NCI-H146 treated with DMSO at 0.1 percent for 48 hours (cell line): ENCODE data around the gene MBD3.
"Not testable (repeated sequence)": the region's sequence is repeated elsewhere in the genome, so short reads cannot be mapped to it uniquely, and the experiment has no call there.

Experiments
- DNase-seq: peaks from one replicate; lab custom pipeline; 2025; ENCODE audit not compliant: unreplicated experiment; lab: John Stamatoyannopoulos, UW

Gene MBD3, protein sequence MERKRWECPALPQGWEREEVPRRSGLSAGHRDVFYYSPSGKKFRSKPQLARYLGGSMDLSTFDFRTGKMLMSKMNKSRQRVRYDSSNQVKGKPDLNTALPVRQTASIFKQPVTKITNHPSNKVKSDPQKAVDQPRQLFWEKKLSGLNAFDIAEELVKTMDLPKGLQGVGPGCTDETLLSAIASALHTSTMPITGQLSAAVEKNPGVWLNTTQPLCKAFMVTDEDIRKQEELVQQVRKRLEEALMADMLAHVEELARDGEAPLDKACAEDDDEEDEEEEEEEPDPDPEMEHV

DNA sequence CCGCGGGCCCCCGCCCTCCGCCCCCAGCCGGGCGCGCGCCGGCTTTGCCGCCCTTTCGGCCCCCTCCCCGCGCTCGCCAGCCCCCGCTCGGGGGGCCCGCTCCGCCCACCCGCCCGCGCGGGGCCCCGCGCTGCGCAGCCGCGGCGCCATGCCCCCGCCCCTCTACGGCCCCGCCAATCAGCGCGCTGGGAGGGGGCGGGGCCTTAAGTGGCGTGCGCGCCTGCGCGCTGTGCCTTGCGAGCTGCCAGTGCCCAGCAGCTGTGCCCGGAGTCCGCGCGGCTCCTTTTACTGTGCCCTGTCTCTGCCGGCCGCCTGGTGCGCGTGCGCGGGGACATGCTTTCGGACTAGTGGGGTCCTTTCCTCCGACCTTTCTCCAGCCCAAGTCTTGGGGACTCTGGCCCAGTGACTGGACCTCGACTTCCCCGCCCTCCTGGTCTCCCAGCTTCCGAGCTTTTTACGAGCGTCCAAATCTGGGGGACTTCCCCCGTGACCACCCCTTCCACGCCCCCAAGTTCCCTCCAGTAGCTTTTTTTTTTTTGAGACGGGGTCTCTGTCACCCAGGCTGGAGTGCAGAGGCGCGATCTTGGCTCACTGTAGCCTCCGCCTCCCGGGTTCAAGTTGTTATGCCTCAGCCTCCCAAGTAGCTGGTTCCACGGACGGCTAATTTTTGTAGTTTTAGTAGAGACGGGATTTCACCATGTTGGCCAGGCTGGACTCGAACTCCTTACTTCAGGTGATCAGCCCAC lies at the start of gene MBD3:
Gene MBD3, minus strand, starts transcription at position 111 of the 746 bp plus-strand sequence. CDS start 234 bp downstream, outside the sequence.
- peak; percentile 53 for DNase-seq

- not testable (repeated sequence) for DNase-seq
These were observed 48.3 kb upstream of the MBD3 start for GRCh38 chr19:1640893-1641448.

- DNase-seq, result no peak
These were observed 43.9 kb upstream of the MBD3 start for GRCh38 chr19:1636325-1637236.

GRCh38 chr19:1634938-1635243 lies 42.2 kb upstream of the MBD3 start:
- DNase-seq, result no peak

DNA sequence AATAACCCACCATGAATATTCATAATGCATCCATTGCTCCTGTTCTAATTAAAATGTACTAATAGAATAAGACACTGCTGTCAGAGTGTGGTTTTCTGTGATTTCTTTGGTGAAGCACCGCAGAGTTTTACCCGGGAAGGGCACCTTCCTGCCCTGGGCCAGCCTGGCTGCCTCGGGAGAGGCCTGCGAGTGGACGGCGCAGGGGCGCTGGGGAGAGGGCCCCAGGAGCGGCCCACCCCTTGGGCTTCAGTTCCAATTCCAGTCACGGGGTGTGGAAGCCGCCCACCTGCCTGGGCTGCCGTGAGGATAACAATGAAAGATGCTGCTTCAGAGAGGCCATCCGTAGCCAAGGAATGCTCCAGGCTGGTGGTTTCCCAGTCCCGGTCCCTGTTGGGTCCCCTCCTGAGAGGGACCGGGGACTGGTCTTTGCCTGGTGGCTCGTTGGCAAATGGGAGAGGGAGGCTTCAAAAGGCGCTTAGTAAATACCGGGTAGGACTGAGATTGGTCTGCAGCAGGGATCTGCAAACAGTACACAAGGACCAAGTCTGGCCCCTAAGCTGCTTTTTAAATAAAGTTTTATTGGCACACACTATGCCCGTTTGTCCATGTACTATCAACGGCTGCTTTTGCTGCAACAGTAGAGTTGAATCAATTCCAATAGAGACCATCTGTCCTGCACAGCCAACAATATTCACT lies 41.7 kb upstream of the MBD3 start:
- no peak for DNase-seq

DNA sequence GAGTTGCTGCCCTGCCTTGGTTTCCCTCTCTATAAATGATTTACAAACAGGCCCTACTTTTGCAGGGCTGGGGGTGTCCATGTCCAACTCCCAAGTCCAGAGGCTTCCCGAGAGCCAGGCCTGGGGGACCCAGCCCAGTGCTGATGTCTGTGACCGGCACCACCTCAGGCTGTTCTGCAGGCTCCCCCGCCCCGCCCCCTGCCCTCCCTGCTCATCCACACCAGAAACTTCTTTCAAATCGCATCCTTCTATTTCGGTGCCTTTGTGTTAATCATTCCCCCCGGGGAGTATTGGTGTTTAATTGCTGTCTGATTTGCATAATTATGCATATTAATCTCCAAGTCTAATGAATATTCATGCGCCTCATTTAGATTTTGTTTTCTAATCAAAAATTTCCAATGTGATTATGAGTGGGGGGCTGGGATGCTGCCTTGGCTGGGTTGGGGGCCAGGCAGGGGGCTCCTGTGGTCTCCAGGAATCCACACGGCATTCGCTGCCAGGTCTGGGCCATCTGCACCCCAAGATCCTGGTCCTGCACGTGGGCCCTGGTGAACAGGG lies 40.7 kb upstream of the MBD3 start:
- no peak for DNase-seq

- DNase-seq, result no peak
These were observed 40.0 kb upstream of the MBD3 start for GRCh38 chr19:1632462-1633268.

DNA sequence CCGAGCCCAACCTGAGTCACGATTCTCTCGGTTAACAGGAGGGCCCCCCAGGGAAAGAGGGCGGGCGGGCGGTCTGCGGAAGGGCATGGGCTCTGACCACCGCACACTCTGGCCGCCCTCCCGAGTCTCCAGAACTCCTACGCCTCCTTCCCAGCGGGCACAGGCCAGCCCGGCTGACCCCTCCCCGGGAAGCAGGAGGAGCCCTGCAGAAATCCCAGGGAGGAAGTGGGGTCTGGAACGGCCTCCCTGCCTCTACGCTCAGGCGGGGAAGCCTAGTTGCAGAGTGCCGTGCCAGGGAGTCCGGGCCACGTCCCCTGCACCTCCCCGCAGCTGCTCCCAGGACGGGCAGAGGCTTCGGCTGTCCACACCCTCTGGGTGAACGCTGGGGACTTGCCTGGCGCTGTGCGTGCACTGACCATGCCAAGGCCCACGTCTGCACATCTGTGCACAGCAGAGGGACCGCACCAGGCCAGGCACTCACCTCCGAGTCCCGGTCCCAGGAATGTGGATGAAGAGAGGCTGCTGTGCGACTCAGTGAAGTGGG lies 39.0 kb upstream of the MBD3 start:
- DNase-seq, result no peak

- no peak for DNase-seq
These were observed 38.1 kb upstream of the MBD3 start for GRCh38 chr19:1630811-1631210.

- DNase-seq, result no peak
These were observed 37.3 kb upstream of the MBD3 start for GRCh38 chr19:1630012-1630411.

GRCh38 chr19:1629256-1629808 lies 36.7 kb upstream of the MBD3 start:
- no peak for DNase-seq

DNA sequence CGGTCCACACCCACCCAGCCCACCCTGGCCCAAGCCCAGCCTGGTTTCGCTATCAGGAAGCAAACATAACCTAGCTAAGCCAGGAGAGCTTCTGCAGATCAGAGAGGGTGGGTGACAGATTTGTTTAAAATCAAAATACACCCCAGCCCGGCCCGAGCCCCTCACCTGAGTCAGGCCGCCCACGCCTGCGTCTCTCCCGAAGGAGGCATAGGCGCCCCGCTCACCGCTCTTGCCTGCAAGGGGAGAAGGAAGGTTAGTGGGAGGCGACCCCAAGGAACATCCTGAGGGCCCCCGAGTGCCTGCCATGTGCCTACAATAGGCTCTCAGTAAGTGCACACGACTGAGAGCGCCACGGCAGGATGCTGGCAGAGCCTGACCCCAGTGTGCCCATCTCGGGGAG lies 34.5 kb upstream of the MBD3 start:
- DNase-seq, result no peak

DNA sequence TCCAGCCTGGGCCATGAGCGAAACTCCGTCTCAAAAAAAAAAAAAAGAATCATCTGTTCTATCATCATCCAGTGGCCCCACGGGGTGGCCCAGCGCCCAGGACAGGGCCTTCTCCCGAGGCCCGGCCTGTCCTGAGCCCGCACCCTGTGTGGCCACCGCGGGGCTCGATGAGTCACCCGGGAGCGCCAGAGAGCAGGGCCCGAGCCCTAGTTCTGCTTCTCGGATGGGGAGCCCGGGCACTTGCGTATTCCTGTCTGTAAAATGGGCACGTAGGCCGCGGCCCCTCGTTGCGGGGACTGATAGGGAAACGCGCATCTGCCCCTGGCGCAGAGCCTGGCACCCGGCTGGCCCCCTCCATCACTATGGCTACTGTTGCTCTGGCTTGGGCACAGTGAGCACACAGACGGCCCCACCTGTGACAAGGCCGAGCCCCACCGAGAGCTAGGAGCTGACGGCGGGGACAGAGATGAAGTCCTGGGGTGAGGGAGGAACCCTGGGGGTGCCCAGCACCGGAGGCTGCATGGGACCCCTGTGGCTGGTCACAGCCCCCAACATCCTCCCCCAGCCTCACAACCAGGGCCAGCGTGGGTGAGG lies 33.8 kb upstream of the MBD3 start:
- no peak for DNase-seq

DNA sequence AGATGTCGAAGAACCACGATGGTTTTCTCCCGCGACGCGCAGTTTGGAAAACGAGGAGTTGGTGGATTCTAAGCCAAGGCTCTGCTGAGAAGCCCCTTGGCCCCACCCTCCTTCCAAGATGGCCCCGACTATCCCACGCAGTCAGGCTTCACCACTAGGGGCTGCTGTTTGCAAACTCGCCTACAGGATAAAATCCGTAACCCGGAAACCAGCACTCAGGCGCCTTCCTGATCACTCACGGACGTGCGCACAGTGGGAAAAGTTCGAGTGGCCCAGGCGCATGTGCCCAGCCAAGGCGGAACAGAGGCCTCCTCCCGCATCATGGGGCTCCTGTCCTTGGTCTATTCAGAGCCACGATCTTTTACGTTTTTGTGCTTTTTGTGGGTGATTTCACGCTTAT lies 31.8 kb upstream of the MBD3 start:
- no peak for DNase-seq

- DNase-seq, result no peak
These were observed 29.9 kb upstream of the MBD3 start for GRCh38 chr19:1622541-1622940.

DNA sequence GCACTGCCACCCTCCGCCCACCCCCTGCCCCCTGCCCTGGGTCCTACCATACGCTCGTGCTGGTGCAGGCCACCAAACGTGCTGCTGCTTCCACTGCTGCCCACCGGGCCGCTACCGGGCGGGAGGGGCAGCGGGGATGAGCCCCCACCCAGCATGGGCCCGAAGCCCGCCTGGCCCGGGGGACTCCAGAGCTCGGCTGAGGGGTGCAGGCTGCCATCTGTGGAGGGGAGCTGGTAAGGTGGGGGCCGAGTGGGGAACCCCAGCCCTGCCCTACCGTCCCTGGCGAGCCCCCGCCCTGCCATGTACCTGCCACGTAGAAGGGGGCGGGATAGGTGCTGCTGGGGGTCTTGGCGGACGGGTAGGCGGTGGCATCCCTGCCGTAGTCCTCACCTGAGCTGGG lies 29.3 kb upstream of the MBD3 start:
- DNase-seq, result no peak

DNA sequence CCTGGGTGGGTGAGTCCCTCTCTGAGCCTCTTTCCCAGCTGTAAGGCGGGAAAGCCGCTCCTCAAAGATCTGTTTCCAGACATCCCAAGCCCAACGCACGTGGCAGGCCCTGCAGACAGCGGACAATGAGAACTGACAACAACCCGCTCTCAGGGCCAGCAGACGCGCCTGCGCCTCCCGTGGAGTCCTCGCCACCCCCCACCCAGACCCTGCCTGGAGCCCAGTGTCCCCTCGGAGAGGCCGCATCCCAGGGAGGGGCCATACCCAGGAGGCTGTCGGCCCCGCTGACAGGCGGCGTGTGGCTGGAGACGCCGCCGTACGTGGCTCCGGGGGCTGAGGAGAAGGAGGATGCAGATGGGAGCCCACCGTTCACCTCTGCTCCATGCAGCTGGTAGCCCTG lies 28.9 kb upstream of the MBD3 start:
- no peak for DNase-seq

DNA sequence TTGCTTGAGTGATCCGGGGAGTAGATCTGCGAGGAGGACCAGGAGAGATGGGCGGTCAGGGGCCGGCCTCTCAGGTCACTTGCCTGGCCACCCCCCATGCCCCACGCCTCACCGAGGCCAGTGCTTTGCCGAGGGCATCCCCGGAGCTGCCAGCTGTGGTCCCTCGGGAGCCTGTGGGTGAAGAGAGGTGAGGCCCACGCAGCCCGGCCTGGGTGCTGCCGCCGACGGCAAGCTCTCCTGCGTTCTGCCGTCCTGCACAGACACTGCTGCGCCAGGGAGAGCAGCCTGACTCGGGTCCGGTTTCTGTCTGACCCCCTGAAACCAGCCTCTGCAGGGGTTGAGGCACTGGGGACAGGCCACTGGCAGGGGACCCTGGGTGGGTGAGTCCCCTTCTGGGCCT lies 28.4 kb upstream of the MBD3 start:
- no peak for DNase-seq

DNA sequence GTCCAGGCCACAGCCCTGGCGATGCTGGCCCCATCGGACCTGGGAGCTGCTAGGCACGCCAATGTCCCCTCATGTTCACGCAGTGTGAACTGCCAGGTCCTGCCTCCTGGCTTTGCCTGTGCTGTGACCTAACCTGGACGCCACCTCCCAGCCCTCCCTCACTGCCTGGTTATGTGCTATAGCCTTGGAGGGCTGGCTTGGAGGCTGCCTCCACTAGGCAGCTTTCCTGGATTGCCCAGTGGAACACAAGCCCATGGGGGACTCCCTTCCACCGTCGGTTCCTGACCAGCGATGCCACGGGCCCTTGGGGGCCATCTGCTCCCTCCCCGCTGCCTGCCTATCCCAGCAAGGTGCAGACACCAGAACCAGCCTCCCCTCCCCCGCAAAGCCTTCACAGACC lies 27.8 kb upstream of the MBD3 start:
- no peak for DNase-seq
